Loucy (cell line): ENCODE results near the gene SORCS1.

Source experiments
- H2AFZ ChIP-seq: fragments of 200-600 bp; sonication (generic); 2 replicates; pipeline ENCODE4 v1.6.0; 2016; ENCODE audit warnings: antibody characterized with exemption, mild to moderate bottlenecking, low read length, moderate library complexity
- H3F3A ChIP-seq: fragments of 200-600 bp; 2 replicates; pipeline ENCODE4 v1.6.0; 2016; ENCODE audit warnings: antibody characterized with exemption, low read depth, mild to moderate bottlenecking
- H3K27me3 ChIP-seq: fragments of 200-600 bp; sonication (generic); 2 replicates; pipeline ENCODE4 v1.6.1; 2014; ENCODE audit warnings: low read length, mild to moderate bottlenecking; ENCODE audit not compliant: insufficient read depth, poor library complexity, severe bottlenecking
- H3K36me3 ChIP-seq: fragments of 200-600 bp; sonication (generic); 2 replicates; pipeline ENCODE4 v1.6.1; 2016; ENCODE audit warnings: low read length; ENCODE audit not compliant: insufficient read depth
- H3K4me1 ChIP-seq: fragments of 200-600 bp; sonication (generic); 2 replicates; pipeline ENCODE4 v1.5.1; 2014; ENCODE audit warnings: low read length, mild to moderate bottlenecking; ENCODE audit not compliant: insufficient read depth, poor library complexity, severe bottlenecking
- H3K4me2 ChIP-seq: fragments of 200-600 bp; sonication (generic); 2 replicates; pipeline ENCODE4 v1.6.0; 2014; ENCODE audit warnings: antibody characterized with exemption, low read length, low read depth, mild to moderate bottlenecking; ENCODE audit not compliant: poor library complexity, severe bottlenecking
- H3K4me3 ChIP-seq: fragments of 200-600 bp; sonication (generic); 2 replicates; pipeline ENCODE4 v1.5.1; 2014; ENCODE audit warnings: low read length, mild to moderate bottlenecking, mixed read lengths; ENCODE audit not compliant: poor library complexity, severe bottlenecking
- H3K79me2 ChIP-seq: fragments of 200-600 bp; sonication (generic); 2 replicates; pipeline ENCODE4 v1.6.1; 2014; ENCODE audit warnings: low read length; ENCODE audit not compliant: insufficient read depth
- H3K9ac ChIP-seq: fragments of 200-600 bp; sonication (generic); 2 replicates; pipeline ENCODE4 v1.6.0; 2014; ENCODE audit warnings: mild to moderate bottlenecking, low read depth, low read length, moderate library complexity; ENCODE audit not compliant: poor library complexity, severe bottlenecking
- H3K9me2 ChIP-seq: fragments of 200-600 bp; sonication (generic); replicated peaks from 2 replicates; pipeline ENCODE4 v1.6.1; 2016; ENCODE audit warnings: low read depth, low read length, mixed read lengths
- H3K9me3 ChIP-seq: fragments of 200-600 bp; sonication (generic); 2 replicates; pipeline ENCODE4 v1.6.1; 2014; ENCODE audit warnings: mild to moderate bottlenecking, antibody characterized with exemption, low read length, low read depth; ENCODE audit not compliant: insufficient read depth
- H4K20me1 ChIP-seq: fragments of 200-600 bp; sonication (generic); 2 replicates; pipeline ENCODE4 v1.6.0; 2014; ENCODE audit warnings: antibody characterized with exemption, low read length, mild to moderate bottlenecking; ENCODE audit not compliant: insufficient read depth, poor library complexity, severe bottlenecking
- CTCF ChIP-seq: fragments of 200-600 bp; sonication (generic); conservative IDR thresholded peaks from 2 replicates; pipeline ENCODE4 v1.5.1; 2014; ENCODE audit warnings: mild to moderate bottlenecking, antibody characterized with exemption, low read length
- EZH2phosphoT487 ChIP-seq: fragments of 200-600 bp; IDR thresholded peaks from 2 replicates; pipeline ENCODE4 v1.6.1; 2018; ENCODE audit warnings: antibody characterized with exemption, mild to moderate bottlenecking, moderate library complexity, borderline replicate concordance

The SORCS1 gene

GRCh38 chr10:106560925-106561640, 603.4 kb downstream of the SORCS1 start:
- Histone ChIP-seq H3K79me2 (no peaks in the 10 kb centered on the region), H3K36me3 (no peaks in the 10 kb centered on the region), H3K4me2 (no peak overlapping the region), H3K9ac (no peak overlapping the region), H2AFZ (no peak overlapping the region), H3K9me3 (no peaks in the 10 kb centered on the region), H3K4me1 (no peaks in the 10 kb centered on the region), H3K27me3 (no peaks in the 10 kb centered on the region), H3F3A (no peaks in the 10 kb centered on the region), H3K9me2 (no peaks in the 10 kb centered on the region), H3K4me3 (no peak overlapping the region), H4K20me1 (no peaks in the 10 kb centered on the region)
- TF ChIP-seq EZH2phosphoT487: no peak
- no peak for TF ChIP-seq CTCF

- Histone ChIP-seq H3K4me1 (no peaks in the 10 kb centered on the region), H3K9ac (no peak overlapping the region), H3K9me3 (no peaks in the 10 kb centered on the region), H3F3A (no peaks in the 10 kb centered on the region), H3K9me2 (no peaks in the 10 kb centered on the region), H3K27me3 (no peaks in the 10 kb centered on the region), H3K4me3 (no peak overlapping the region), H4K20me1 (no peaks in the 10 kb centered on the region), H3K4me2 (no peak overlapping the region), H3K36me3 (no peaks in the 10 kb centered on the region), H2AFZ (no peak overlapping the region), H3K79me2 (no peaks in the 10 kb centered on the region)
- TF ChIP-seq CTCF (no peak), EZH2phosphoT487 (no peak)
These were observed 605.1 kb downstream of the SORCS1 start for GRCh38 chr10:106559442-106559841.

- Histone ChIP-seq H2AFZ (no peak overlapping the region), H4K20me1 (no peaks in the 10 kb centered on the region), H3K9me2 (no peaks in the 10 kb centered on the region), H3K27me3 (no peaks in the 10 kb centered on the region), H3K9ac (no peak overlapping the region), H3K79me2 (no peaks in the 10 kb centered on the region), H3K36me3 (no peaks in the 10 kb centered on the region), H3K4me2 (no peak overlapping the region), H3F3A (no peaks in the 10 kb centered on the region), H3K9me3 (no peaks in the 10 kb centered on the region), H3K4me3 (no peak overlapping the region), H3K4me1 (no peaks in the 10 kb centered on the region)
- TF ChIP-seq CTCF: no peak
- no peak for TF ChIP-seq EZH2phosphoT487
These were observed 606.4 kb downstream of the SORCS1 start for GRCh38 chr10:106557951-106558733.
